Body of pancreas (tissue), 4 donors: ENCODE results near the gene LIN9. TPM values are rescaled to one million over a fixed set of nuclear protein-coding genes. Genes with fewer than 3 reads are reported as not detected.

Experiments
- ATAC-seq: fragments of 150-250 bp; one replicate; pipeline ENCODE4 v1.9.1; 2016
- DNase-seq, 4 donors: peaks; one replicate each; pipeline ENCODE4 v3.0.0-alpha.2; 2019
- H3K27ac ChIP-seq, 4 donors: fragments of 200-600 bp; sonication (generic); 1 replicate in 3 of 4; 2 replicates in 1 of 4; pipeline versions ENCODE4 v1.5.1 to v1.6.1; 2016 to 2019; ENCODE audit warnings: mild to moderate bottlenecking in 1 of 4, mixed read lengths in 1 of 4, moderate library complexity in 1 of 4
- H3K27me3 ChIP-seq, 2 donors: fragments of 200-600 bp; sonication (generic); one replicate each; pipeline ENCODE4 v1.6.0; 2016; ENCODE audit warnings: mild to moderate bottlenecking in 1 of 2
- H3K36me3 ChIP-seq, 2 donors: fragments of 200-600 bp; sonication (generic); replicated peaks in 1 of 2; 2 replicates each; pipeline ENCODE4 v1.5.1; 2016; ENCODE audit warnings: low read depth in 2 of 2; ENCODE audit not compliant: insufficient read depth in 1 of 2
- H3K4me1 ChIP-seq: fragments of 200-600 bp; sonication (generic); one replicate; pipeline ENCODE4 v1.6.0; 2016
- H3K4me3 ChIP-seq, 2 donors: fragments of 200-600 bp; sonication (generic); 1 replicate in 1 of 2; 2 replicates in 1 of 2; pipeline ENCODE4 v1.5.1; 2016 to 2019
- H3K9me3 ChIP-seq, 3 donors: fragments of 200-600 bp; sonication (generic); 1 replicate in 2 of 3; 2 replicates in 1 of 3; pipeline ENCODE4 v1.5.1; 2016
- POLR2A ChIP-seq, 3 donors: fragments of 450-650 bp; IDR thresholded peaks; one replicate each; pipeline ENCODE4 v1.6.1; 2016; ENCODE audit warnings: antibody characterized with exemption in 3 of 3, mild to moderate bottlenecking in 2 of 3
- WGBS, 2 donors: methylation state at CpG; one replicate each; pipeline ENCODE4 v1.1.5; 2017; 5-methylcytosine and 5-hydroxymethylcytosine counted together
- intact Hi-C: fragments of 100-400 bp; cut with DNase I; formaldehyde crosslinking; loops from one replicate; pipeline ENCODE4 v1.15.1; 2023
- total RNA-seq, 2 donors: library from RNA; depleted of rRNA; stranded (reverse); fragments of >200 nt; gene quantifications; one replicate each; pipeline ENCODE4 v1.1.0, GENCODE V29; 2016
- TF ChIP-seq, protein P1 (sequence below), 7 experiments: fragments of 450-650 bp in 4 of 7; fragments of 200-600 bp in 3 of 7; sonication (generic) in 3 of 7; IDR thresholded peaks; one replicate each; pipeline ENCODE4 v1.5.1; 2016 to 2019; ENCODE audit warnings: antibody characterized with exemption in 7 of 7

Gene LIN9
- total RNA-seq, 2 donors from 2014 or later = 0.52 to 2.3 TPM

DNA sequence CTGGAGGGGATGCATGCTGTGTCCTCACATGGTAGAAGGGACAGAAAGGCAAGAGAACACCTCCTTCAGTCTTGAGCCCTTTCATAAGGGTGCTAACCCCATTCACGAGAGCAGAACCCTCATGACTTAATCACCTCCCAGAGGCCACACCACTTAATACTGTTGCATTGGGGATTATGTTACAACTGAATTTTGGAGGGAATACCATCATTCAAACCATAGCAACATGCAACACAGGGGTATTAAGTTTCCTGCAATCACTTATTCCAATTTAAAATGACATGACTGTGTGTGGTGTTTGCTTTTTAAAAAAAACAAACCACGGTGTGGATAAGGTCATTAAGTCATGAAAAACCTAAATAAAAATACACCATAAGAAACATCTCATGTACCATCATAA lies 3.1 kb upstream of the LIN9 start:
- no peak overlapping the region for H3K27ac ChIP-seq
- intact Hi-C loops = no loop called here
- no peak for TF ChIP-seq POLR2A (IDR thresholded peaks at IDR 0.05)
- TF ChIP-seq, protein P1, sequence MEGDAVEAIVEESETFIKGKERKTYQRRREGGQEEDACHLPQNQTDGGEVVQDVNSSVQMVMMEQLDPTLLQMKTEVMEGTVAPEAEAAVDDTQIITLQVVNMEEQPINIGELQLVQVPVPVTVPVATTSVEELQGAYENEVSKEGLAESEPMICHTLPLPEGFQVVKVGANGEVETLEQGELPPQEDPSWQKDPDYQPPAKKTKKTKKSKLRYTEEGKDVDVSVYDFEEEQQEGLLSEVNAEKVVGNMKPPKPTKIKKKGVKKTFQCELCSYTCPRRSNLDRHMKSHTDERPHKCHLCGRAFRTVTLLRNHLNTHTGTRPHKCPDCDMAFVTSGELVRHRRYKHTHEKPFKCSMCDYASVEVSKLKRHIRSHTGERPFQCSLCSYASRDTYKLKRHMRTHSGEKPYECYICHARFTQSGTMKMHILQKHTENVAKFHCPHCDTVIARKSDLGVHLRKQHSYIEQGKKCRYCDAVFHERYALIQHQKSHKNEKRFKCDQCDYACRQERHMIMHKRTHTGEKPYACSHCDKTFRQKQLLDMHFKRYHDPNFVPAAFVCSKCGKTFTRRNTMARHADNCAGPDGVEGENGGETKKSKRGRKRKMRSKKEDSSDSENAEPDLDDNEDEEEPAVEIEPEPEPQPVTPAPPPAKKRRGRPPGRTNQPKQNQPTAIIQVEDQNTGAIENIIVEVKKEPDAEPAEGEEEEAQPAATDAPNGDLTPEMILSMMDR (IDR thresholded peaks at IDR 0.05) = no peak
- WGBS, 2 donors = 83 to 88% methylated on average over 2 of the region's 2 CpGs
- no peaks in the 10 kb centered on the region for H3K36me3 ChIP-seq
- H3K9me3 ChIP-seq = no peaks in the 10 kb centered on the region
- no peak for ATAC-seq
- no peak for DNase-seq
- no peaks in the 10 kb centered on the region for H3K27me3 ChIP-seq
- H3K4me1 ChIP-seq = peaks cover 19% of the 10 kb centered on the region
- H3K4me3 ChIP-seq = no peak overlapping the region

- no peak for DNase-seq
- peaks cover 19% of the 10 kb centered on the region for H3K4me1 ChIP-seq
These were observed 2.4 kb upstream of the LIN9 start for GRCh38 chr1:226311376-226311775.

GRCh38 chr1:226310637-226311195 lies 1.8 kb upstream of the LIN9 start:
- Histone ChIP-seq H3K4me1 (peaks cover 19% of the 10 kb centered on the region), H3K27me3 (no peaks in the 10 kb centered on the region), H3K27ac (no peak overlapping the region), H3K4me3 (no peak overlapping the region), H3K36me3 (no peaks in the 10 kb centered on the region), H3K9me3 (no peaks in the 10 kb centered on the region)
- DNase-seq (no peak), ATAC-seq (no peak)
- WGBS, 2 donors = 64 to 70% methylated on average over 2 of the region's 2 CpGs
- intact Hi-C loops = no loop called here
- TF ChIP-seq POLR2A (IDR thresholded peaks at IDR 0.05) = no peak
- TF ChIP-seq, protein P1 (IDR thresholded peaks at IDR 0.05) = no peak

More at GRCh38 chr1:226311376-226311775, 2.4 kb upstream of the LIN9 start:
- Histone ChIP-seq H3K4me3 (no peak overlapping the region), H3K9me3 (no peaks in the 10 kb centered on the region), H3K36me3 (no peaks in the 10 kb centered on the region), H3K27ac (no peak overlapping the region), H3K27me3 (no peaks in the 10 kb centered on the region)
- intact Hi-C loops = no loop called here
- no peak for ATAC-seq
- 88 to 90% methylated on average over 7 of the region's 7 CpGs for WGBS, 2 donors
- TF ChIP-seq, protein P1 (IDR thresholded peaks at IDR 0.05) = no peak
- TF ChIP-seq POLR2A (IDR thresholded peaks at IDR 0.05) = no peak

DNA sequence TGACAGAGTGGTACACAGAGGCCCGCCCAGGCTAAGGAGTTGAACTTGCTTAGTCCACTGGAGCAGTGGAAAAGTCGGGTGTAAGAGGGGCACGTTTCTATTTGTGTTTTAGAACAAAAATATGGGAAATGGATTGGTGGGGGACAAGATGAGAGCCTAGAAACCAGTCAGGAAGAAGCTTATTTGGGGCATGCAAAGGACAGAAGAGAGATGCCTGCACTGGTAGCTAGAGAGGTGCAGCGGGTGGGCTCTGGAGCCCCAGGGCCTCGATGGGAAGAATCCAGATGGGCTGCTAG lies 1.2 kb upstream of the LIN9 start:
- no peaks in the 10 kb centered on the region for H3K36me3 ChIP-seq
- no peaks in the 10 kb centered on the region for H3K9me3 ChIP-seq
- no peaks in the 10 kb centered on the region for H3K27me3 ChIP-seq
- TF ChIP-seq, protein P1 (IDR thresholded peaks at IDR 0.05) = no peak
- no peak for TF ChIP-seq POLR2A (IDR thresholded peaks at IDR 0.05)
- ATAC-seq (no peak), DNase-seq (no peak)
- no peak overlapping the region for H3K27ac ChIP-seq
- whole genome bisulfite sequencing, 2 donors = 81 to 88% methylated on average over 5 of the region's 5 CpGs
- H3K4me1 ChIP-seq = peaks cover 19% of the 10 kb centered on the region
- H3K4me3 ChIP-seq = no peak overlapping the region
- intact Hi-C loops = no loop called here
